Measurements from ENCODE around the gene ADAMTSL1.
A peak's percentile ranks its signal among the peaks of the same experiment; 100 is the strongest.

The ADAMTSL1 gene

DNA sequence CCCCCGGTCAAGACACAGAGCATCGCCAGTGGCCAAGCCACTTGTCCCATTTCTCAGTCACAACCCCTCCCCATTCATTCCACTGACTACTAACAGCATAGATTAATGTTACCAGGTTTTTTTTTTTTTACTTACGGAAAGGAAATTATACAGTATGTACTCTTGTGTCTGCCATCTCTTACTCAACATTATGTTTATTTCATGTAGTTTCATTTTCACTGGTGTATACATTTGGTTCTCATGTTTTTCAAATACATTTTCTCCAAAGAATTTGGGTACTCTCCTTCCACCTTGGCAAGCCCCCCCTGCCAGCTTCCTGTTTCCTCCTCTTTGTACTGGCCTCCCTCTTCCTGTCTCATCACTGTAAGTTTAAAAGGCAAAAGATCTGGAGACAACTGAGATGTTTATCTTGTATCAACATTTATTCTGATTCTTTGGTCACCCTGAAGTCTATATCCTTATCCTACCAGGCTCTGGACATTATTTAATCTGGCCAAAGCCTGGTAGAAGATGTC lies 351.8 kb downstream of the ADAMTSL1 start:
- no peaks in the 10 kb centered on the region for H3K9me2 ChIP-seq (replicated peaks; ENCODE audit: low read depth, low read length)
- TF ChIP-seq EZH2phosphoT487 (IDR thresholded peaks at IDR 0.05; ENCODE audit: borderline replicate concordance) = no peak
- TF ChIP-seq CTCF (conservative IDR thresholded peaks at IDR 0.05; ENCODE audit: low read length) = no peak
- H3K9ac ChIP-seq (ENCODE audit: low read depth, low read length, poor library complexity, severe bottlenecking) = no peak overlapping the region
- H3F3A ChIP-seq (ENCODE audit: low read depth) = no peaks in the 10 kb centered on the region
- no peaks in the 10 kb centered on the region for H3K27me3 ChIP-seq (ENCODE audit: insufficient read depth, low read length, poor library complexity, severe bottlenecking)
- 0 out of 2 replicates have a peak overlapping the region, but pooled peaks have one; percentile 19 for H2AFZ ChIP-seq (ENCODE audit: low read length)
- peaks cover 18% of the 10 kb centered on the region for H3K4me1 ChIP-seq (ENCODE audit: insufficient read depth, low read length, poor library complexity, severe bottlenecking)
- H3K4me3 ChIP-seq (ENCODE audit: low read length, poor library complexity, severe bottlenecking) = peak overlapping the region; percentile 16
- no peaks in the 10 kb centered on the region for H3K9me3 ChIP-seq (ENCODE audit: insufficient read depth, low read depth, low read length)
- no peaks in the 10 kb centered on the region for H3K79me2 ChIP-seq (ENCODE audit: insufficient read depth, low read length)
- no peaks in the 10 kb centered on the region for H3K36me3 ChIP-seq (ENCODE audit: insufficient read depth, low read length)
- peak overlapping the region; percentile 54 for H3K4me2 ChIP-seq (ENCODE audit: low read depth, low read length, poor library complexity, severe bottlenecking)
- no peaks in the 10 kb centered on the region for H4K20me1 ChIP-seq (ENCODE audit: insufficient read depth, low read length, poor library complexity, severe bottlenecking)

DNA sequence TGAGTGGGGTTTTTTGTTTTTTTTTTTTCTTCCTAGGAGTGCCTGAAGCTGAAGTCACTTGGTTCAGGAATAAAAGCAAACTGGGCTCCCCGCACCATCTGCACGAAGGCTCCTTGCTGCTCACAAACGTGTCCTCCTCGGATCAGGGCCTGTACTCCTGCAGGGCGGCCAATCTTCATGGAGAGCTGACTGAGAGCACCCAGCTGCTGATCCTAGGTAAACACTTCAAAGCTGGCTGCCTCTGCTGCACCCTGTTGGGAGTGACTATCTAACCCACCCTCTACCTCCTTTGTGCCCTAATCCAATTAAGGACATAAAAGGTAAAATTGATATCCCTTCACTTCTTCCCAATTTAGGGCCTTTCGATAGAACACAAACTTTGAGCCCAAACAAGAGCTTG lies 352.3 kb downstream of the ADAMTSL1 start:
- H3K79me2 ChIP-seq (ENCODE audit: insufficient read depth, low read length) = no peaks in the 10 kb centered on the region
- H3F3A ChIP-seq (ENCODE audit: low read depth) = no peaks in the 10 kb centered on the region
- H3K4me2 ChIP-seq (ENCODE audit: low read depth, low read length, poor library complexity, severe bottlenecking) = peak overlapping the region; percentile 54
- no peaks in the 10 kb centered on the region for H3K9me2 ChIP-seq (replicated peaks; ENCODE audit: low read depth, low read length)
- no peak overlapping the region for H3K4me3 ChIP-seq (ENCODE audit: low read length, poor library complexity, severe bottlenecking)
- no peaks in the 10 kb centered on the region for H3K27me3 ChIP-seq (ENCODE audit: insufficient read depth, low read length, poor library complexity, severe bottlenecking)
- peaks cover 18% of the 10 kb centered on the region for H3K4me1 ChIP-seq (ENCODE audit: insufficient read depth, low read length, poor library complexity, severe bottlenecking)
- TF ChIP-seq EZH2phosphoT487 (IDR thresholded peaks at IDR 0.05; ENCODE audit: borderline replicate concordance) = no peak
- TF ChIP-seq CTCF (conservative IDR thresholded peaks at IDR 0.05; ENCODE audit: low read length) = no peak
- H3K9ac ChIP-seq (ENCODE audit: low read depth, low read length, poor library complexity, severe bottlenecking) = no peak overlapping the region
- H3K36me3 ChIP-seq (ENCODE audit: insufficient read depth, low read length) = no peaks in the 10 kb centered on the region
- no peaks in the 10 kb centered on the region for H4K20me1 ChIP-seq (ENCODE audit: insufficient read depth, low read length, poor library complexity, severe bottlenecking)
- H2AFZ ChIP-seq (ENCODE audit: low read length) = peak overlapping the region; percentile 5; the same call in 1 of the 2 replicates
- H3K9me3 ChIP-seq (ENCODE audit: insufficient read depth, low read depth, low read length) = no peaks in the 10 kb centered on the region

DNA sequence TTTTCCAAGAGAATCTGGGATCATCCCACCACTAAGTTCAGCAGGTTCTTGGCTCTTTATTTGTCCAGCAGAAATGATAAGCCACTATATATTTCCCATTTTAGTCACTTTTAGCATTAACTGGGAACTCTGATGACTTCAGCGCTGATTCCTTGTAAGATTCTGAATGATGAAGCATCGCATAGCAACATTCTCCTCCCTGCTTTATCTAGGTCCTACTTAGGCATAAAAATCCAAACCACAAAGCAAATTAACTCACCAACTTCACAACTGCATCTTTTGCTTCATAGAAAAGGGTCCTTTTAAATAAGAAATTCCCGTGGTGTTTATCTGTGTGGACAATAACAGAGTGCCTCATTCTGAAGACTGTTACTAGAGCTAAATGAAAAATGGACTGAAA lies 355.1 kb downstream of the ADAMTSL1 start:
- no peaks in the 10 kb centered on the region for H4K20me1 ChIP-seq (ENCODE audit: insufficient read depth, low read length, poor library complexity, severe bottlenecking)
- no peak overlapping the region for H3K9ac ChIP-seq (ENCODE audit: low read depth, low read length, poor library complexity, severe bottlenecking)
- H3K4me2 ChIP-seq (ENCODE audit: low read depth, low read length, poor library complexity, severe bottlenecking) = no peak overlapping the region
- no peaks in the 10 kb centered on the region for H3K79me2 ChIP-seq (ENCODE audit: insufficient read depth, low read length)
- H3K9me3 ChIP-seq (ENCODE audit: insufficient read depth, low read depth, low read length) = no peaks in the 10 kb centered on the region
- H3K36me3 ChIP-seq (ENCODE audit: insufficient read depth, low read length) = no peaks in the 10 kb centered on the region
- H3K4me1 ChIP-seq (ENCODE audit: insufficient read depth, low read length, poor library complexity, severe bottlenecking) = peaks cover 18% of the 10 kb centered on the region
- H3F3A ChIP-seq (ENCODE audit: low read depth) = no peaks in the 10 kb centered on the region
- no peak for TF ChIP-seq EZH2phosphoT487 (IDR thresholded peaks at IDR 0.05; ENCODE audit: borderline replicate concordance)
- TF ChIP-seq CTCF (conservative IDR thresholded peaks at IDR 0.05; ENCODE audit: low read length) = no peak
- no peak overlapping the region for H2AFZ ChIP-seq (ENCODE audit: low read length)
- H3K9me2 ChIP-seq (replicated peaks; ENCODE audit: low read depth, low read length) = no peaks in the 10 kb centered on the region
- no peaks in the 10 kb centered on the region for H3K27me3 ChIP-seq (ENCODE audit: insufficient read depth, low read length, poor library complexity, severe bottlenecking)
- H3K4me3 ChIP-seq (ENCODE audit: low read length, poor library complexity, severe bottlenecking) = no peak overlapping the region
